ENCODE results near the gene SNX7.

The SNX7 gene

DNA sequence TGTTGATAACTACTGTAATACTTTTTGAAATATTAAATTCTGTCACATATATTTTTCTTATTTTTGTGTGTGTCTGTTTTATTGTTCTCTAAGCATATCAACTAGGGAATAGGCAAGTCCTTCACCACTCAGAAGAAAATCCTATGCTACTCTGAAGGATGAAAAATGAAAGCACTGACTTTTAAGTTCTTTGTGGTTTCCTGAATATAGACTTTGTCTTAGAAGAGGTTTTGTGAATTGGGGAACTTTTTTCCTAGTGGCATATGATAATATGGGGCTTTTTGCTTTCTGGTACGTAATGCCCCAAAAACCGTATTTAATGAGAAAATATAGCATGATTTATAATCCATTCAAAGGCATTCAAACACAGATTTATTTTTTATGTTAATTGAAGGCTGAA, 136.0 kb downstream of the SNX7 start:
- no peak overlapping the region for H3K27ac ChIP-seq (ENCODE audit: low read depth, low read length)
- no peaks in the 10 kb centered on the region for H3K27me3 ChIP-seq (ENCODE audit: control insufficient read depth, insufficient read depth, low read length)
- H3K4me1 ChIP-seq (ENCODE audit: control insufficient read depth, insufficient read depth, low read length) = no peaks in the 10 kb centered on the region
- H3K9me3 ChIP-seq (ENCODE audit: control insufficient read depth, insufficient read depth, low read depth, low read length) = peaks cover 5% of the 10 kb centered on the region
- H3K9ac ChIP-seq (ENCODE audit: low read length) = no peak overlapping the region
- H3K4me3 ChIP-seq (ENCODE audit: low read depth, low read length) = no peak overlapping the region
- no peaks in the 10 kb centered on the region for H3K36me3 ChIP-seq (ENCODE audit: control insufficient read depth, insufficient read depth, low read length)
